Esophagus squamous epithelium (tissue), 4 donors: ENCODE measurements around the gene CLEC10A.

Experiments
- CTCF ChIP-seq, 6 experiments: fragments of 450-650 bp in 4 of 6; fragments of 200-600 bp in 2 of 6; sonication (generic) in 2 of 6; IDR thresholded peaks; one replicate each; pipeline ENCODE4 v1.5.1; 2016 to 2019; ENCODE audit warnings: antibody characterized with exemption in 6 of 6, mild to moderate bottlenecking in 4 of 6, moderate library complexity in 4 of 6
- POLR2A ChIP-seq, 4 donors: fragments of 450-650 bp; IDR thresholded peaks; one replicate each; pipeline ENCODE4 v1.6.1; 2017; ENCODE audit warnings: antibody characterized with exemption in 4 of 4, mild to moderate bottlenecking in 4 of 4, moderate library complexity in 3 of 4

GRCh38 chr17:7064261-7064660 lies 15.8 kb downstream of the CLEC10A start:
- TF ChIP-seq CTCF (IDR thresholded peaks at IDR 0.05), result no peak
- no peak for TF ChIP-seq POLR2A (IDR thresholded peaks at IDR 0.05)
